DMS114 treated with DMSO at 0.1 percent for 48 hours (cell line): Measurements from ENCODE around the gene SRRM2.

Source experiments
- DNase-seq: peaks from one replicate; lab custom pipeline; 2025; ENCODE audit not compliant: unreplicated experiment; lab: John Stamatoyannopoulos, UW

SRRM2 gene

DNA sequence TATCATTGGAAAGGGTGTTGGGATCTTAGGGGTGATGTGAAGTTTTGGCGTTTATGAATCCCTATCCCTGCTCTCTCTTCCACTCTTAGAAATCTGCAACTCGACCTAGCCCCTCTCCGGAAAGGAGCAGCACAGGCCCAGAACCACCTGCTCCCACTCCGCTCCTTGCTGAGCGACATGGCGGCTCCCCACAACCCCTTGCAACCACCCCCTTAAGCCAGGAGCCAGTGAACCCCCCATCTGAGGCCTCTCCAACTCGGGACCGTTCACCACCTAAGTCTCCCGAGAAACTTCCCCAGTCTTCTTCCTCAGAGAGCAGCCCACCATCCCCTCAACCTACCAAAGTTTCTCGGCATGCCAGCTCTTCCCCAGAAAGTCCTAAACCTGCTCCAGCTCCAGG lies 9.0 kb downstream of the SRRM2 start:
- no peak for DNase-seq

DNA sequence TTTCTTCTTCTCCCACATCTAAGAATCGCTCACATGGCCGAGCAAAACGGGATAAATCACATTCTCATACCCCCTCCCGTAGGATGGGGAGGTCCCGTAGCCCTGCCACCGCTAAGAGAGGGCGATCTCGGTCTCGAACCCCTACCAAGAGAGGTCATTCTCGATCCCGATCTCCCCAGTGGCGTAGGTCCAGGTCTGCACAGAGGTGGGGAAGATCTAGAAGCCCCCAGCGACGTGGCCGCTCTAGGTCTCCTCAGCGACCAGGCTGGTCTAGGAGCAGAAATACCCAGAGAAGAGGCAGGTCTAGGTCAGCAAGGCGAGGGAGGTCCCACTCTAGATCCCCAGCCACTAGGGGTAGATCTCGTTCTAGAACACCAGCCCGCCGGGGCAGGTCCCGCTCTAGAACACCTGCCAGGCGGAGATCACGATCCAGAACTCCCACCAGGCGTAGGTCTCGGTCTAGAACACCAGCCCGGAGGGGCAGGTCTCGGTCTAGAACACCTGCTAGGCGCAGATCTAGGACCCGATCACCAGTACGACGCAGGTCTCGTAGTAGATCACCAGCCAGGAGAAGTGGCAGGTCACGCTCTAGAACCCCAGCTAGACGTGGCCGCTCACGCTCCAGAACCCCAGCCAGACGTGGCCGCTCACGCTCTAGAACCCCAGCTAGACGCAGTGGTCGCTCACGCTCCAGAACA lies 9.6 kb downstream of the SRRM2 start:
- no peak for DNase-seq

DNA sequence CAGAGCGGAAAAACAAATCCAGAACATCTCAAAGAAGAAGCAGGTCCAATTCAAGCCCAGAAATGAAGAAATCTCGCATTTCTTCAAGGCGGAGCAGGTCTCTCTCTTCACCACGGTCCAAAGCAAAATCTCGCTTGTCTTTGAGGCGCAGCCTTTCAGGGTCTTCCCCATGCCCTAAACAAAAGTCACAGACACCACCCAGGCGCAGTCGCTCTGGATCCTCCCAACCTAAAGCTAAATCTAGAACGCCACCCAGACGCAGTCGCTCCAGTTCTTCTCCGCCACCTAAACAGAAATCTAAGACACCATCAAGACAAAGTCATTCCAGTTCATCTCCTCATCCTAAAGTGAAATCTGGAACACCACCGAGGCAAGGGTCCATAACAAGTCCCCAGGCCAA lies 10.3 kb downstream of the SRRM2 start:
- DNase-seq, result no peak

DNA sequence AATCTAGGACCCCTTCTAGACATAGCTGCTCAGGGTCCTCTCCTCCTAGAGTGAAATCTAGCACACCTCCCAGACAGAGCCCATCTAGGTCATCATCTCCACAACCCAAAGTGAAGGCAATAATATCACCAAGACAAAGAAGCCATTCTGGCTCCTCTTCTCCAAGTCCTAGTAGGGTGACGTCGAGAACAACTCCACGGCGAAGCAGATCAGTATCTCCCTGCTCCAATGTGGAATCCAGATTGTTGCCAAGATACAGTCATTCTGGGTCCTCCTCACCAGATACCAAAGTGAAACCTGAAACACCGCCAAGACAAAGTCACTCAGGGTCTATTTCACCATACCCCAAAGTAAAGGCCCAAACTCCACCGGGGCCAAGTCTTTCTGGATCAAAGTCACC lies 10.7 kb downstream of the SRRM2 start:
- DNase-seq, result no peak

DNA sequence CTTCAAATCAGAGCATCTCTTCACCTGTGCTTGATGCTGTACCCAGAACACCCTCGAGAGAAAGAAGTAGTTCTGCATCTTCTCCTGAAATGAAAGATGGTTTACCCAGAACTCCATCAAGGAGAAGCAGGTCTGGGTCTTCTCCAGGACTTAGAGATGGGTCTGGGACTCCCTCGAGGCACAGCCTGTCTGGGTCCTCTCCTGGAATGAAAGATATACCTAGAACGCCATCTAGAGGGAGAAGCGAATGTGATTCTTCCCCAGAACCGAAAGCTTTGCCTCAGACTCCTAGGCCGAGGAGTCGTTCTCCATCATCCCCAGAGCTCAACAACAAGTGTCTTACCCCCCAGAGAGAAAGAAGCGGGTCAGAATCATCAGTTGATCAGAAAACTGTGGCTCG lies 12.3 kb downstream of the SRRM2 start:
- DNase-seq, result no peak

DNA sequence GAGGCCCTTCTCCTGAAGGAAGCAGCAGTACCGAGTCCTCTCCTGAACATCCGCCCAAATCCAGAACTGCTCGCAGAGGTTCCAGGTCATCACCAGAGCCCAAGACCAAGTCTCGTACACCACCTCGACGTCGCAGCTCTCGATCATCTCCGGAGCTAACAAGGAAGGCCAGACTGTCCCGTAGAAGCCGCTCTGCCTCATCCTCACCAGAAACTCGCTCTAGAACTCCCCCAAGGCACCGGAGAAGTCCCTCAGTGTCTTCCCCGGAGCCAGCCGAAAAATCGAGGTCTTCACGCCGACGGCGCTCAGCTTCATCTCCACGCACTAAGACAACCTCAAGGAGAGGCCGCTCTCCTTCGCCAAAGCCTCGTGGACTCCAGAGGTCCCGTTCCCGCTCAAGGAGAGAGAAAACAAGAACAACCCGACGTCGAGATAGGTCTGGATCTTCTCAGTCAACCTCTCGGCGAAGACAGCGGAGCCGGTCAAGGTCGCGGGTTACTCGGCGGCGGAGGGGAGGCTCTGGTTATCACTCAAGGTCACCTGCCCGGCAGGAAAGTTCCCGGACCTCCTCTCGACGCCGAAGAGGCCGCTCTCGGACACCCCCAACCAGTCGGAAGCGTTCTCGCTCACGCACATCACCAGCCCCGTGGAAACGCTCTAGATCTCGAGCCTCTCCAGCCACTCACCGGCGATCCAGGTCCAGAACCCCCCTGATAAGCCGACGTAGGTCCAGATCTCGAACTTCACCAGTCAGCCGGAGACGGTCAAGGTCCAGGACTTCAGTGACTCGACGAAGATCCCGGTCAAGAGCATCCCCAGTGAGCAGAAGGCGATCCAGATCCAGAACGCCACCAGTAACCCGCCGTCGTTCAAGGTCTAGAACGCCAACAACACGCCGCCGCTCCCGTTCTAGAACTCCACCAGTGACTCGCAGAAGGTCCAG lies 13.3 kb downstream of the SRRM2 start:
- no peak for DNase-seq

DNA sequence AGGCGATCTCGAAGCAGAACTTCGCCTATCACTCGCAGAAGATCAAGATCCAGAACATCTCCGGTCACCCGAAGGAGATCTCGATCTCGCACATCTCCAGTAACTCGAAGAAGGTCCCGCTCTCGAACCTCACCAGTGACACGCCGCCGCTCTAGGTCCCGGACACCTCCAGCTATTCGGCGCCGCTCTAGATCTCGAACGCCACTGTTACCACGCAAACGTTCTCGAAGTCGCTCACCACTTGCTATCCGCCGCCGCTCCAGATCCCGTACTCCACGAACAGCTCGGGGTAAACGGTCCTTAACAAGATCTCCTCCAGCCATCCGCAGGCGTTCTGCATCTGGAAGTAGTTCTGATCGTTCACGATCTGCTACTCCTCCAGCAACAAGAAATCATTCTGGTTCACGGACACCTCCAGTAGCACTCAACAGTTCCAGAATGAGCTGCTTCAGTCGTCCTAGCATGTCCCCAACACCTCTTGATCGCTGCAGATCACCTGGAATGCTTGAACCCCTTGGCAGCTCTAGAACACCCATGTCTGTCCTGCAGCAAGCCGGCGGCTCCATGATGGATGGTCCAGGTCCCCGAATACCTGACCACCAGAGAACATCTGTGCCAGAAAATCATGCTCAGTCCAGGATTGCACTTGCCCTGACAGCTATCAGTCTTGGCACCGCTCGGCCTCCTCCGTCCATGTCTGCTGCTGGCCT lies 14.1 kb downstream of the SRRM2 start:
- DNase-seq, result no peak

DNA sequence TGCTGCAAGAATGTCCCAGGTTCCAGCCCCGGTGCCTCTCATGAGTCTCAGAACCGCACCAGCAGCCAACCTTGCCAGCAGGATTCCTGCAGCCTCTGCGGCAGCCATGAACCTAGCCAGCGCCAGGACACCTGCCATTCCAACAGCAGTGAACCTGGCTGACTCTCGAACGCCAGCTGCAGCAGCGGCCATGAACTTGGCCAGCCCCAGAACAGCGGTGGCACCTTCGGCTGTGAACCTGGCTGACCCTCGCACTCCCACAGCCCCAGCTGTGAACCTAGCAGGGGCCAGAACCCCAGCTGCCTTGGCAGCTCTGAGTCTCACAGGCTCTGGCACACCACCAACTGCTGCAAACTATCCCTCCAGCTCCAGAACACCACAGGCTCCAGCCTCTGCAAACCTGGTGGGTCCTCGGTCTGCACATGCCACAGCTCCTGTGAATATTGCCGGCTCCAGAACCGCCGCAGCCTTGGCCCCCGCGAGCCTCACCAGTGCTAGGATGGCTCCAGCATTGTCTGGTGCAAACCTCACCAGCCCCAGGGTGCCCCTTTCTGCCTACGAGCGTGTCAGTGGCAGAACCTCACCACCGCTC lies 14.8 kb downstream of the SRRM2 start:
- no peak for DNase-seq

DNA sequence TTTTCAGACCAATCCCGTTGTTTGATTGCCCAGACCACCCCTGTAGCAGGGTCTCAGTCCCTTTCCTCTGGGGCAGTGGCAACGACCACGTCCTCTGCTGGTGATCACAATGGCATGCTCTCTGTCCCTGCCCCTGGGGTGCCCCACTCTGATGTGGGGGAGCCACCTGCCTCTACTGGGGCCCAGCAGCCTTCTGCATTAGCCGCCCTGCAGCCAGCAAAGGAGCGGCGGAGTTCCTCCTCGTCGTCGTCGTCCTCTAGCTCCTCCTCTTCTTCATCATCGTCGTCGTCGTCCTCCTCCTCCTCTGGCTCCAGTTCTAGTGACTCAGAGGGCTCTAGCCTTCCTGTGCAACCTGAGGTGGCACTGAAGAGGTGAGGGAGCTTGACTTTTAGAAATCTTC lies 15.5 kb downstream of the SRRM2 start:
- no peak for DNase-seq

DNA sequence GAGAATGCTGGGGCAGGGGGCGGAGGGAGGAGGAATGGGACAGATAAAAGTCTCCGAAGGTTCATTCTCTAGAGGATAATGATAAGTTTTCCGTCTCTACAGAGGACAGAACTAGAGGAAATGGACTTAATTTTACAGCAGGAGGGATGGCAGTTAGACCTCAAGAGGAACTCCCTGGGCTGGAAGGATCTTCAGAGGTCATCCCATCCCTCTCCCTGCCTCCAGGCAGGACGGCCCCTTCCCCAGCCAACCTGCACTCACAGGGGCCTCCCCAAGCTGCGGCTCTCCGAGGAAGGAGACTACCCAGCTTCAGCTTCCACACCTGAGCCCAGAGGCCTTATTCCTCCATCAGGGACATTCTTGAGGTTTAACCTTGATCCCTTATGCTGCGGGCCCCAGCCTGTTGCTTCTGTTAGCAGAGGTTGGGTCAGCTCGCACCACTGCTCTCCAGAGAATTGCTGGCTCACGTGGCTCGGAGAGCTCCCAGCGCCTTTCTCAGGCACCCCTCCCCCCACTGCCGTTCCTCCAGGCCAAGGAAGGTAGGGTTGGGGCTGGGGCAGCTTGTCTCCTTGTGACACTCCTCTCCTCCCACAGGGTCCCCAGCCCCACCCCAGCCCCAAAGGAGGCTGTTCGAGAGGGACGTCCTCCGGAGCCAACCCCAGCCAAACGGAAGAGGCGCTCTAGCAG lies 16.1 kb downstream of the SRRM2 start:
- no peak for DNase-seq

DNA sequence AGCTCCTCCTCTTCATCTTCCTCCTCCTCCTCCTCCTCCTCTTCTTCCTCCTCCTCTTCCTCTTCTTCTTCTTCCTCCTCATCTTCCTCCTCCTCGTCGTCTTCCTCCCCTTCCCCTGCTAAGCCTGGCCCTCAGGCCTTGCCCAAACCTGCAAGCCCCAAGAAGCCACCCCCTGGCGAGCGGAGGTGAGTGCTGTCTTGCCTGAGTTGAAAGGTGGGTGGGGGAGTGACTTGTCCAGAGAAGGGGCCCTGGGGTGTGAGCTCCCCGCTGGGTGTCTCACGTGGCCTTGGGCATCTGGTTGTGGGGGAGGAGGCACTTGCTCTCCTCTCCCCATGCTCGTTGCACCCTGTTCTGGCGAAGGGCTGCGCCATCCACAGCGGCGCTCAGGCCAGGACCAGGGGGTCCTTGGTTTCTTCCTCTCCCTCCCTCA lies 16.7 kb downstream of the SRRM2 start:
- DNase-seq, result no peak

DNA sequence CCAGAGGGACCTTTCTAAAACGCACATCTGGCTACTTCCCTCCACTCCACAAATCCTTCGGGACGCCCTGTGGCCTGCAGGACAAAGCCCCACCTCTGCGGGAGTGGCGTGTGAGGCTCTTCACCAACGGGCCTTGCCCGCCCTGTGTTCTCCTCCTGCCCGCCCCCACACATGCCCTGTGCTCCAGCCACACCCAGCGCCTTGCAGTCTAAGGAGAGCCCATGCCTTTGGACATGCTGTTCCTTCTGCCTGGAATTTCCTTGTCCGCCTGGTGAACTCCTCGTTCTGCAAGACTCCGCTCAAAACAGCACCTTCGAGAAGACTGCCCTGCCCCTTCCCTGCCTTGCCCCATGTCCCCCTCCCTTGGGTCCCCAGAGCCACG lies 17.2 kb downstream of the SRRM2 start:
- DNase-seq, result peak; percentile 32

DNA sequence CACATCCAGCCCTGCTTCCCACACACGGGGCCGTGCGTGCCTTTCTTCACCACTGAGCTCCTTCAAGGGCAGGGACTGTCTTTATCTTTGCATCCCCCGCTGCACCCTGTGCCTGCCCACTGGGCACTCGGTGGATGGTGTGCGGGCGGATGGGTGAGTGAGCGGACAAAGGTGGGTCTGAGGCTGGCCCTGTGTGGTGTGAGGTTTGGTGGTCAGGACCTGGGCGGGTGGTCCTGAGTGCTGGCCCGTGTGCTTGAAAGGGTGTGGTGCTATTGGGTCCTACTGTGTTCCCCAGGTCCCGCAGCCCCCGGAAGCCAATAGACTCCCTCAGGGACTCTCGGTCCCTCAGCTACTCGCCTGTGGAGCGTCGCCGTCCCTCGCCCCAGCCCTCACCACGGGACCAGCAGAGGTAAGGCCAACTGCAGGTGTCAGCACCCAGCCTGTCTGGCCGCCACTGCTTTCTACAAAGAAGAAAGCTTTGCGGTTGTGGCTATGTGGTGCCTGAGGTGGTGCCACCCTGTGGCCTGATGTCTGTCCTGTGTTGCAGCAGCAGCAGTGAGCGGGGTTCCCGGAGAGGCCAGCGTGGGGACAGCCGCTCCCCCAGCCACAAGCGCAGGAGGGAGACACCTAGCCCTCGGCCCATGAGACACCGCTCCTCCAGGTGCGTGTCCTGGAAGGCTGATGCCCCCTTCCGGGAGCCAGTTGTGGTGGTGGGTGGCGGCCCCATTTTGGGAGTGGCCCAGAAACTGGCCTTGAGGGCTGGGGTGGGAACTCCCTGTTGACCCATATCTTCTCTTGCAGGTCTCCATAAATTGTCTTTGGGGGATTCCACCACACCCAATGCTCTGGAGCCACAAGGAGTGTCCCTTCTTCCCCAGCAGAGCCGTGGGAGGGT lies 17.9 kb downstream of the SRRM2 start:
- peak; percentile 27 for DNase-seq

DNA sequence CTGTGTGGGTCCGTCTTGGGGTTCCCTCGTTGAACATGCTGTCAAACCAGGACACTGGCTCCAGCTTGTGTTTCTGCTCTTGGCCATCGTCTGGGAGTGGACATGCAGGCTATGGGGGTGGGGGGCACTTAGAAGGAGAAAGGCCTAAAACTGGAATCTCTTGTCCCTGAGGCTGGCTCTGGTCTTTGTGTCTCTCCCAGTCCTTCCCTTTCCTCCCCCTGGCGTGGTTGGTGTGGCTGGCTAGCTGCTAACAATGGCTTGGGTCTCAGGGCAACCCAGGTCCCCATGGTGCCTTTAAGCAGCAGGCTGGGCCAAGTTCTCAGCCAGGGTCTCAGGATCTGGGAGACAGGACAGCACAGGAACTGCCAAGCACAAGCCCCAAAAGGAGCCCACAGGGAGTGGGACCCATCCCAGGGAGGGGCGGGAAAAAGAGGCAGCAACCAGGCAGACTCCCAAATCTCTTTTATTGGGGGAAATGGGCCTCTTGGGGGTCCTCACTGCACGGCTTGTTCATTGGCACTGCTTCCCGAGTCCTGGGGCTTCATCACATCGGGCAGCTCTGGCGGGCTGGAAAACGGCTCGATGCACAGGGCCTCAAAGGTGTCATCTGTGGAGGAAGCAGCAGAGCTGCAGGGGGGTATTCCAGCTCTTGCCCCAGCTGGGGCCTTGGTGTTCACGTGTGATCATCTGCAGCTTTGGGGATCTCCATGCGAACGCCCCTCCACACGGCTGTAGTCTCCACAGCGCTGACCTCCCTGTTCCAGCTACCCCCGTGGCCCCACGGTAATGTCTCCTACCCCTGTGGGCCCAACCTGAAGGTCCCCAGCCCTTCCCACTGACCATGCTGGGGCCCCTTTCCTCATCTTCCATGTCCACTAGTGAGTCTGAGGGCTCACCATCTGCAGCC lies 19.3 kb downstream of the SRRM2 start:
- no peak for DNase-seq

DNA sequence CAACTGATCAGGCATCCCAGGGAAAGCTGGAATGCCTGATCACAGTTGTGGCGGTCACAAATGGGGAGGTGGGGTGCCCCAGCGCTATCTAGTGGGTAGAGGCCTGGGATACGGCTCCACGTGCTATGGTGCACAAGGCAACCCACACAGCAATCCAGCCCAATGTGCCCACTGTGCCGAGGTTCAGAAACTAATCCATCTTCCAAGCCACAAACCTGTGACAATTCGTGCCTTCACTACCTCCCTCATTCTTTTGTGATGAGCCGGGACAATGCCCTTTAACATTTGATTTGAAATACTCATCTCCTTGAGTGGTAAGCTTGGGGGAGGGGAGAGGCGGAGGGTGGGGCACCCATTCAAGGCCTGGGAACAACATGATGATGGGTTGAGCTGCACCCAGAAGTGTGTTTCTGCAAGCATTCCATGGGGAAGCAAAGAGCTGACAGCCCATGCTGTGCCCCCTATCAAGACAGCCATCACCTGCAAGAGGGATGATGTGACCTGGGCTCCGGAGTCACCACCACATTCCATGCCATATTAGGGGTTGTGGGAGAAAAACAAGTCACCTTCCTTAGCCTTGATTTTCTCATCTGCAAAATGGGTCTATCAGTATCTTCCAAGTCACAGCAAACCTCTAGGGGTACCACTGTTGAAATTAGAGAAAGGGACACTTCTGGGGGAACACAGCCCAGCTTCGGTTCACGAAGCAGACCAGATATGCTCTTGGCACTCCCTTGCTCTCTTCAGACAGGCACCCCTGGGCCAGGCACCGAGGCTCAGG lies 20.9 kb downstream of the SRRM2 start:
- no peak for DNase-seq

DNA sequence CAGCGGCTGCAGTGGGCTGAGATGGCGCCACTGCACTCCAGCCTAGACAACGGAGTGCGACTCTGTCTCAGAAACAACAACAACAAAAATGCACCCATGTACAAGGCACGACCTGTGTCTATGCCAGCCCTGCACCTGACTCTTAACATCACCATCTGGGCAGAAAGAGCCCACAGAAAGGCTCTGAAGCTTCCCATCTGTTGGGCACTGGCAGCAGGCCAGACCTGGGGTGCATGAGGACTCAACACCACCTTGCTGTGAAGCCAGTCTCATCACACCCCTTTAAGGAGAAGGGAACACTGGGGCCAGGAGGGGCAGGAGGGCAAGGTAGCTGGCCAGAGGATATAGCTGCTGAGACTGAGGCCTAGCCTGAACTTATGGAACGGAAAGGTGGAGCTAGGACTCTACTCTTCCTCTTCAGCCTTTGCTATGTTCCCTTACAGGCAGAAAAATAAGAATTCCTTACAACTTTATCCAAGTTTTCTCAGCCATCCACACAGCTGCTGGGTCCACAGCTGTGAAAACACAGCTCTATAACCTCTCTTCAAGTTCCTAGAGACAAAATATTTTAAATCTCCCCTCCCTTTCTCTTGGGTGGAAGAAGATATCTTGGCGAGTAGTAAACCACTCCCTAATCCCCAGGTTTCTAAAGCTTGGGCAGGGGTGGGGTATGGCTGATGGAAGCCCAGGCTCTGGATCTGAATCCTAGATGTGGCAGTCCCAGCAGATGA lies 21.9 kb downstream of the SRRM2 start:
- DNase-seq, result no peak

DNA sequence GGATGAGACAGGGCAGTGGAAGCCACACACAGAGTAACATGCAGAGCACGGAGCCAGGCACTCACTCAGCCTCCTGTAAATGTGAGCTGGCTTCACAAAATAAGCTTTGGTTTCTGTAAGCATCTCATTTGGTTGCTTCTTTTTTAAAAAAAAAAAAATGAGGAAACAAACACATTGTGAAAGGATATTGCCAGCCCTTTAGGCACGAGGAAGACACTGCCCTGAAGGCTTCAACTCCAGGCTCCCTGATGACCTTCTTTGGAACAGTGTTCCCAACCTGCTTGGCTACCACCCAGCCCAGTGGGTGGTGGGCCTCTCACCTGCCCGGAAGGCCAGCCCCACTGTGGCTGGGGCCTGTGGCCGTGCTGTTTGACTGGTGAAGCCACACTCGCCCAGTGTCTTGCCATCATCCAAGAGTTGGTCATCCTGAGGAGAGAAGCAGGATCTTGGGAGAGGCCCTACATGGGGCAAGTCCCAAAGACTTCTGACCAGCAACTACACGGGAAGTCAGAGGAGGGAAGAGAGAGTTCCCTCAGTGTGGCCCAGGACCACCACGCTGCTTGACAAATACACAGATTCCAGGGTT lies 22.8 kb downstream of the SRRM2 start:
- no peak for DNase-seq
